Neural cell (in vitro differentiated cells): ENCODE measurements around the gene PDCD7. TPM values are rescaled to one million over a fixed set of nuclear protein-coding genes. Genes with fewer than 3 reads are reported as not detected.
"Not testable (repeated sequence)": the region's sequence is repeated elsewhere in the genome, so short reads cannot be mapped to it uniquely, and the experiment has no call there.

Source experiments
- H2AFZ ChIP-seq: fragments of 200-600, 300-800 bp; sonication (generic), shearing (Covaris generic); 2 replicates; pipeline ENCODE4 v1.6.0; 2014; ENCODE audit warnings: low read depth, mild to moderate bottlenecking, antibody characterized with exemption, low read length, moderate library complexity
- H3F3A ChIP-seq: fragments of 200-600 bp; shearing (Covaris generic); 2 replicates; pipeline ENCODE4 v1.6.1; 2016; ENCODE audit warnings: mild to moderate bottlenecking, moderate library complexity, mixed read lengths, antibody characterized with exemption, low read length; ENCODE audit not compliant: insufficient read depth, poor library complexity, severe bottlenecking
- H3K27ac ChIP-seq: fragments of 200-600, 300-800 bp; sonication (generic), shearing (Covaris generic); 2 replicates; pipeline ENCODE4 v1.5.1; 2014; ENCODE audit warnings: mild to moderate bottlenecking, low read length, moderate library complexity
- H3K27me3 ChIP-seq: fragments of 300-800, 200-600 bp; sonication (generic), shearing (Covaris generic); 2 replicates; pipeline ENCODE4 v1.6.0; 2014; ENCODE audit warnings: mild to moderate bottlenecking, low read depth, low read length, moderate library complexity; ENCODE audit not compliant: insufficient read depth
- H3K36me3 ChIP-seq: fragments of 300-800, 200-600 bp; sonication (generic), shearing (Covaris generic); 2 replicates; pipeline ENCODE4 v1.5.1; 2014; ENCODE audit warnings: mild to moderate bottlenecking, antibody characterized with exemption, low read length, moderate library complexity; ENCODE audit not compliant: insufficient read depth
- H3K4me2 ChIP-seq: fragments of 300-800, 200-600 bp; sonication (generic), shearing (Covaris generic); 2 replicates; pipeline ENCODE4 v1.6.0; 2014; ENCODE audit warnings: mild to moderate bottlenecking, low read length
- H3K4me3 ChIP-seq: fragments of 300-800, 200-600 bp; sonication (generic), shearing (Covaris generic); 2 replicates; pipeline ENCODE4 v1.5.1; 2014; ENCODE audit warnings: mild to moderate bottlenecking, low read length, moderate library complexity
- H3K79me2 ChIP-seq: fragments of 200-600 bp; shearing (Covaris generic); replicated peaks from 2 replicates; pipeline ENCODE4 v1.6.0; 2014; ENCODE audit warnings: mild to moderate bottlenecking, low read length, moderate library complexity; ENCODE audit not compliant: insufficient read depth
- H3K9ac ChIP-seq: fragments of 300-800, 200-600 bp; sonication (generic), shearing (Covaris generic); 2 replicates; pipeline ENCODE4 v1.6.1; 2016; ENCODE audit warnings: mild to moderate bottlenecking, low read length, mixed read lengths
- H3K9me2 ChIP-seq: fragments of 200-600 bp; shearing (Covaris generic); 2 replicates; pipeline ENCODE4 v1.6.1; 2016; ENCODE audit warnings: mild to moderate bottlenecking, low read length, mixed read lengths; ENCODE audit not compliant: insufficient read depth
- H3K9me3 ChIP-seq: fragments of 200-600, 300-800 bp; sonication (generic), shearing (Covaris generic); 2 replicates; pipeline ENCODE4 v1.6.1; 2016; ENCODE audit warnings: mild to moderate bottlenecking, mixed run types, low read length, moderate library complexity, mixed read lengths
- H4K20me1 ChIP-seq: fragments of 200-600 bp; shearing (Covaris generic); 2 replicates; pipeline ENCODE4 v1.6.1; 2016; ENCODE audit warnings: mild to moderate bottlenecking, mixed run types; ENCODE audit not compliant: insufficient read depth
- CTCF ChIP-seq: fragments of 450-650 bp; IDR thresholded peaks from 2 replicates; pipeline ENCODE4 v1.5.1; 2014; ENCODE audit warnings: antibody characterized with exemption, mild to moderate bottlenecking, moderate library complexity; ENCODE audit not compliant: poor library complexity, severe bottlenecking
- EP300 ChIP-seq: fragments of 450-650 bp; conservative IDR thresholded peaks from 2 replicates; pipeline ENCODE4 v1.6.1; 2014; ENCODE audit warnings: antibody characterized with exemption, mild to moderate bottlenecking, moderate library complexity; ENCODE audit not compliant: poor library complexity, severe bottlenecking
- EZH2 ChIP-seq: fragments of 200-600, 300-800 bp; shearing (Covaris generic), sonication (generic); IDR thresholded peaks from 2 replicates; pipeline ENCODE4 v1.6.1; 2014; ENCODE audit warnings: antibody characterized with exemption, low read length, borderline replicate concordance, mild to moderate bottlenecking; ENCODE audit not compliant: insufficient read depth, poor library complexity, severe bottlenecking
- MXI1 ChIP-seq: fragments of 450-650 bp; conservative IDR thresholded peaks from 2 replicates; pipeline ENCODE4 v1.6.1; 2014; ENCODE audit warnings: antibody characterized with exemption, mild to moderate bottlenecking; ENCODE audit not compliant: poor library complexity, severe bottlenecking
- POLR2AphosphoS5 ChIP-seq: IDR thresholded peaks from 2 replicates; pipeline ENCODE4 v1.6.1; 2012
- RAD21 ChIP-seq: fragments of 450-650 bp; conservative IDR thresholded peaks from 2 replicates; pipeline ENCODE4 v1.6.1; 2014; ENCODE audit warnings: antibody characterized with exemption, mild to moderate bottlenecking, moderate library complexity
- REST ChIP-seq: IDR thresholded peaks from 2 replicates; pipeline ENCODE4 v1.6.1; 2012; ENCODE audit warnings: borderline replicate concordance
- SMC3 ChIP-seq: fragments of 450-650 bp; conservative IDR thresholded peaks from 2 replicates; pipeline ENCODE4 v1.6.1; 2014; ENCODE audit warnings: antibody characterized with exemption, mild to moderate bottlenecking, moderate library complexity; ENCODE audit not compliant: poor library complexity
- TAF1 ChIP-seq: IDR thresholded peaks from 2 replicates; pipeline ENCODE4 v1.6.1; 2012; ENCODE audit warnings: low read depth
- polyA plus RNA-seq: library from polyadenylated mRNA; depleted of rRNA; stranded (reverse); fragments of >200 nt; gene quantifications from 2 replicates; pipeline ENCODE4 v1.2.3, GENCODE V29; 2014

Gene PDCD7
- polyA plus RNA-seq, 1 donor from 2014 or later, result 46.8 TPM

GRCh38 chr15:65095011-65095746 is 38.4 kb downstream of the PDCD7 start:
- Histone ChIP-seq H3K4me2 (no peak overlapping the region), H3F3A (no peaks in the 10 kb centered on the region), H3K27me3 (no peaks in the 10 kb centered on the region), H3K9me2 (no peaks in the 10 kb centered on the region), H3K4me3 (no peak overlapping the region), H3K9me3 (no peaks in the 10 kb centered on the region), H4K20me1 (no peaks in the 10 kb centered on the region), H3K27ac (no peak overlapping the region), H3K9ac (no peak overlapping the region), H2AFZ (no peak overlapping the region), H3K79me2 (no peaks in the 10 kb centered on the region), H3K36me3 (no peaks in the 10 kb centered on the region)
- no peak for TF ChIP-seq POLR2AphosphoS5
- TF ChIP-seq CTCF, result no peak
- no peak for TF ChIP-seq TAF1
- no peak for TF ChIP-seq SMC3
- no peak for TF ChIP-seq EZH2
- no peak for TF ChIP-seq RAD21
- TF ChIP-seq REST, result no peak
- no peak for TF ChIP-seq MXI1
- no peak for TF ChIP-seq EP300

GRCh38 chr15:65094294-65094995 is 39.2 kb downstream of the PDCD7 start:
- Histone ChIP-seq H3K9me3 (no peaks in the 10 kb centered on the region), H3K9me2 (no peaks in the 10 kb centered on the region), H3K4me2 (no peak overlapping the region), H2AFZ (no peak overlapping the region), H3K9ac (no peak overlapping the region), H3F3A (no peaks in the 10 kb centered on the region), H3K27ac (no peak overlapping the region), H3K27me3 (no peaks in the 10 kb centered on the region), H3K4me3 (no peak overlapping the region), H4K20me1 (no peaks in the 10 kb centered on the region), H3K36me3 (no peaks in the 10 kb centered on the region), H3K79me2 (no peaks in the 10 kb centered on the region)
- no peak for TF ChIP-seq REST
- peak; percentile 10 for TF ChIP-seq POLR2AphosphoS5
- no peak for TF ChIP-seq EP300
- no peak for TF ChIP-seq CTCF
- no peak for TF ChIP-seq RAD21
- TF ChIP-seq SMC3, result no peak

- not testable (repeated sequence) for H3K4me2 ChIP-seq, H4K20me1 ChIP-seq, H3K9ac ChIP-seq, H3K9me2 ChIP-seq, H3F3A ChIP-seq, H3K4me3 ChIP-seq, H3K36me3 ChIP-seq, H3K27ac ChIP-seq, H3K9me3 ChIP-seq, H2AFZ ChIP-seq, H3K27me3 ChIP-seq, H3K79me2 ChIP-seq
Measured at GRCh38 chr15:65093793-65094170, 39.8 kb downstream of the PDCD7 start.
